Measurements from ENCODE around the gene CENPE. TPM values are rescaled to one million over a fixed set of nuclear protein-coding genes. Genes with fewer than 3 reads are reported as not detected.
"Not testable (repeated sequence)": the region's sequence is repeated elsewhere in the genome, so short reads cannot be mapped to it uniquely, and the experiment has no call there.

Gene CENPE
- polyA plus RNA-seq, 1 donor (not counting 4 experiments of a cell fraction or from before 2014, with no cell fraction given): 6.1 TPM

DNA sequence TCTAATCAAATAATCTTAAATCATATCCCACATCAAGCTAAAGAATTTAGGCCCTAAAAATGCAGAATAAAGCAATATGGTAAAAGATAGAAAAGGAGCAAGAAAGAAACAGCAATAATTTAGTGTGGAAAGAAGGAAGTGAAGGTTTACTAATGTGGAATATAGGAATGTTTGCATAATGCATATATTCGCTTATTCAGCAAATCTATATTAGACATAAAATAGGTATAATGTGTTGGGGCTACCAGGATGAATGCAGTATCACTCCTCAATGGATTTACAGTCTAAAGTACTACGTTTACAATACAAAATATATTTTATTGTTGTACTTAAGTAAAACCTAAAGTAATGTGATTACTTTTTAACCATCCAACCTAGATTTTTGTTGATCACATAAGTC, 4.7 kb downstream of the CENPE start:
- H3K9me3 ChIP-seq (ENCODE audit: control insufficient read depth, low read depth, low read length): no peaks in the 10 kb centered on the region
- no peaks in the 10 kb centered on the region for H4K20me1 ChIP-seq (ENCODE audit: control insufficient read depth, extremely low read depth, insufficient read depth, low read length)
- no peak overlapping the region for H2AFZ ChIP-seq (ENCODE audit: control insufficient read depth, low read length)
- dilution Hi-C loops (cut with MboI; ENCODE audit: extremely low pct_ligation_motif_present, low sequenced_read_pairs): no loop called here
- H3K36me3 ChIP-seq (ENCODE audit: control insufficient read depth in 2 of 2, extremely low read depth in 1 of 2, insufficient read depth in 2 of 2, low read length in 2 of 2): peaks cover 0 to 8% of the 10 kb centered on the region in 2 experiments
- no peak overlapping the region for H3K27ac ChIP-seq (ENCODE audit: control insufficient read depth, insufficient read depth, low read length)
- H3K9ac ChIP-seq (ENCODE audit: control insufficient read depth, extremely low read depth, insufficient read depth, low read length): no peak overlapping the region
- peaks cover 19% of the 10 kb centered on the region for H3K79me2 ChIP-seq (ENCODE audit: control insufficient read depth, insufficient read depth, low read length)
- no peak overlapping the region for H3K4me2 ChIP-seq (ENCODE audit: control insufficient read depth, extremely low read depth, insufficient read depth, low read depth, low read length)
- H3K4me3 ChIP-seq (ENCODE audit: control insufficient read depth in 2 of 3, extremely low read depth in 1 of 3, insufficient read depth in 2 of 3, low read depth in 1 of 3, low read length in 3 of 3): no peak overlapping the region
- H3K9me1 ChIP-seq (ENCODE audit: control insufficient read depth, extremely low read depth, insufficient read depth, low read length): no peaks in the 10 kb centered on the region
- no peak for TF ChIP-seq EZH2 (IDR thresholded peaks at IDR 0.05; ENCODE audit: low read length)
- no peak for TF ChIP-seq CTCF (optimal IDR thresholded peaks at IDR 0.05 in 1 of 3, IDR thresholded peaks at IDR 0.05 in 1 of 3, conservative IDR thresholded peaks at IDR 0.05 in 1 of 3; ENCODE audit: extremely low read depth in 1 of 3, insufficient read depth in 2 of 3, low read length in 3 of 3)
- FAIRE-seq (no peak), DNase-seq (ENCODE audit: low read depth, low spot score) (no peak)
- H3K4me1 ChIP-seq (ENCODE audit: control insufficient read depth, extremely low read depth, insufficient read depth, low read length): peaks cover 10% of the 10 kb centered on the region
- H3K27me3 ChIP-seq (ENCODE audit: control insufficient read depth, extremely low read depth, insufficient read depth, low read length): no peaks in the 10 kb centered on the region

DNA sequence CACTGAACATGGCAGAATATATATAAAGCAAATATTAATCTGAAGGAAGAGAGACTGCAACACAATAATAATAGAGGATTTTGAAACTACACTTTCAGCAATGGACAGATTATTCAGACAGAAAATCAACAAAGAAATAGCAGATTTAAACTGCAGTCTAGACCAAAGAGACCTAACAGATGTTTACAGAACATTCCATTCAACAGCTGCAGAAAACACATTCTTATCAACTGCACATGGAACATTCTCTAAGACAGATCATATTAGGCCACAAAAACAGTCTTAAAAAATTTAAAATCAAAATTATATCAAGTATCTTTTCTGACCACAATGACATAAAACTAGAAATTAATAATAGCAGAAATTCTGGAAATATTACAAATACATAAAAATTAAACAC, 27.1 kb downstream of the CENPE start:
- no peaks in the 10 kb centered on the region for H4K20me1 ChIP-seq (ENCODE audit: control insufficient read depth, extremely low read depth, insufficient read depth, low read length)

DNA sequence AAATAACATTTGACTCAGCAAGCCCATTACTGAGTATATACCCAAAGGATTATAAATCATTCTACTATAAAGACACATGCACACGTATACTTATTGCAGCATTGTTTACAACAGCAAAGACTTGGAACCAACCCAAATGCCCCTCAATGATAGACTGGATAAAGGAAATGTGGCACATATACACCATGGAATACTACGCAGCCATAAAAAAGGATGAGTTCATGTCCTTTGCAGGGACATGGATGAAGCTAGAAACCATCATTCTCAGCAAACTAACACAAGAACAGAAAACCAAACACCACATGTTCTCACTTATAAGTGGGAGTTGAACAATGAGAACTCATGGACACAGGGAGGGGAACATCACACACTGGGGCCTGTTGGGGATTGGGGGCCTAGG, 28.4 kb downstream of the CENPE start:
- dilution Hi-C loops (cut with MboI; ENCODE audit: extremely low pct_ligation_motif_present, low sequenced_read_pairs): not testable (repeated sequence)

More for the DNA sequence above, 27.1 kb downstream of the CENPE start:
- dilution Hi-C loops (cut with MboI; ENCODE audit: extremely low pct_ligation_motif_present, low sequenced_read_pairs): no loop called here
- no peaks in the 10 kb centered on the region for H3K4me1 ChIP-seq (ENCODE audit: control insufficient read depth, extremely low read depth, insufficient read depth, low read length)
- no peak overlapping the region for H3K4me3 ChIP-seq (ENCODE audit: control insufficient read depth in 2 of 3, extremely low read depth in 1 of 3, insufficient read depth in 2 of 3, low read depth in 1 of 3, low read length in 3 of 3)
- no peak for FAIRE-seq
- no peaks in the 10 kb centered on the region for H3K79me2 ChIP-seq (ENCODE audit: control insufficient read depth, insufficient read depth, low read length)
- peaks cover 4 to 10% of the 10 kb centered on the region in 2 experiments for H3K36me3 ChIP-seq (ENCODE audit: control insufficient read depth in 2 of 2, extremely low read depth in 1 of 2, insufficient read depth in 2 of 2, low read length in 2 of 2)
- no peak for TF ChIP-seq EZH2 (IDR thresholded peaks at IDR 0.05; ENCODE audit: low read length)
- no peak overlapping the region for H3K27ac ChIP-seq (ENCODE audit: control insufficient read depth, insufficient read depth, low read length)
- no peaks in the 10 kb centered on the region for H3K27me3 ChIP-seq (ENCODE audit: control insufficient read depth, extremely low read depth, insufficient read depth, low read length)
- no peak overlapping the region for H3K4me2 ChIP-seq (ENCODE audit: control insufficient read depth, extremely low read depth, insufficient read depth, low read depth, low read length)
- DNase-seq (ENCODE audit: low read depth, low spot score): no peak
- H3K9me1 ChIP-seq (ENCODE audit: control insufficient read depth, extremely low read depth, insufficient read depth, low read length): no peaks in the 10 kb centered on the region
- no peak overlapping the region for H3K9ac ChIP-seq (ENCODE audit: control insufficient read depth, extremely low read depth, insufficient read depth, low read length)
- H3K9me3 ChIP-seq (ENCODE audit: control insufficient read depth, low read depth, low read length): no peaks in the 10 kb centered on the region
- no peak overlapping the region for H2AFZ ChIP-seq (ENCODE audit: control insufficient read depth, low read length)

More for the DNA sequence above, 28.4 kb downstream of the CENPE start:
- not testable (repeated sequence) for H3K9ac ChIP-seq (ENCODE audit: control insufficient read depth, extremely low read depth, insufficient read depth, low read length); DNase-seq (ENCODE audit: low read depth, low spot score); H3K36me3 ChIP-seq (ENCODE audit: control insufficient read depth in 2 of 2, extremely low read depth in 1 of 2, insufficient read depth in 2 of 2, low read length in 2 of 2); H3K4me1 ChIP-seq (ENCODE audit: control insufficient read depth, extremely low read depth, insufficient read depth, low read length); H3K9me1 ChIP-seq (ENCODE audit: control insufficient read depth, extremely low read depth, insufficient read depth, low read length); H3K9me3 ChIP-seq (ENCODE audit: control insufficient read depth, low read depth, low read length); H3K27me3 ChIP-seq (ENCODE audit: control insufficient read depth, extremely low read depth, insufficient read depth, low read length); H4K20me1 ChIP-seq (ENCODE audit: control insufficient read depth, extremely low read depth, insufficient read depth, low read length); H3K4me3 ChIP-seq (ENCODE audit: control insufficient read depth in 2 of 3, extremely low read depth in 1 of 3, insufficient read depth in 2 of 3, low read depth in 1 of 3, low read length in 3 of 3); FAIRE-seq; H2AFZ ChIP-seq (ENCODE audit: control insufficient read depth, low read length); H3K79me2 ChIP-seq (ENCODE audit: control insufficient read depth, insufficient read depth, low read length); H3K27ac ChIP-seq (ENCODE audit: control insufficient read depth, insufficient read depth, low read length); H3K4me2 ChIP-seq (ENCODE audit: control insufficient read depth, extremely low read depth, insufficient read depth, low read depth, low read length)

All from keratinocyte (primary cell).